ENCODE data around the gene IL36A.

DNA sequence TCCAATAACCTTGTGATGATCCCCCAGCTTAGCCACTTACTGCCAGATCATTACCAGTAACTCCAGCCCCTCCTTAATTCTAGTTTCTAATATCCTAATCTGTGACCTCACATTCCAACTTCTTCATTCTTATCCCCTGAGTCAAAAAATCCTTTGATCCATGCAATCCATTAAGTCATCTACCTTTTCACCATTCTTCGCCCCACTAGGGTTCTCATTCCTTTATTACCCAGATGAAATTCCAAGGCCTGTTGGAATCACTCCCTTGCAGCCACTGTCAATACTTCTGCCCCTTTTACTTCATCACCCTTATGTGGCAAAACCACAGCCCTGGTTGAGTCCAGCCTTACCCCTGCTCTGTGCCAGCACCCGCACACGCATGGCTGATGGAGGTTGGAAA, 47.7 kb upstream of the IL36A start:
- TF ChIP-seq POLR2A (IDR thresholded peaks at IDR 0.05): no peak
- TF ChIP-seq, protein P1, sequence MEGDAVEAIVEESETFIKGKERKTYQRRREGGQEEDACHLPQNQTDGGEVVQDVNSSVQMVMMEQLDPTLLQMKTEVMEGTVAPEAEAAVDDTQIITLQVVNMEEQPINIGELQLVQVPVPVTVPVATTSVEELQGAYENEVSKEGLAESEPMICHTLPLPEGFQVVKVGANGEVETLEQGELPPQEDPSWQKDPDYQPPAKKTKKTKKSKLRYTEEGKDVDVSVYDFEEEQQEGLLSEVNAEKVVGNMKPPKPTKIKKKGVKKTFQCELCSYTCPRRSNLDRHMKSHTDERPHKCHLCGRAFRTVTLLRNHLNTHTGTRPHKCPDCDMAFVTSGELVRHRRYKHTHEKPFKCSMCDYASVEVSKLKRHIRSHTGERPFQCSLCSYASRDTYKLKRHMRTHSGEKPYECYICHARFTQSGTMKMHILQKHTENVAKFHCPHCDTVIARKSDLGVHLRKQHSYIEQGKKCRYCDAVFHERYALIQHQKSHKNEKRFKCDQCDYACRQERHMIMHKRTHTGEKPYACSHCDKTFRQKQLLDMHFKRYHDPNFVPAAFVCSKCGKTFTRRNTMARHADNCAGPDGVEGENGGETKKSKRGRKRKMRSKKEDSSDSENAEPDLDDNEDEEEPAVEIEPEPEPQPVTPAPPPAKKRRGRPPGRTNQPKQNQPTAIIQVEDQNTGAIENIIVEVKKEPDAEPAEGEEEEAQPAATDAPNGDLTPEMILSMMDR (IDR thresholded peaks at IDR 0.05 in 4 of 5, conservative IDR thresholded peaks at IDR 0.05 in 1 of 5): no peak

All from gastrocnemius medialis (tissue), 4 donors.